B cell (primary cell): ENCODE results near the gene SMARCD3. TPM values are rescaled to one million over a fixed set of nuclear protein-coding genes. Genes with fewer than 3 reads are reported as not detected.

ENCODE experiments used
- ATAC-seq: fragments of 200-7000 bp; cut with Tn5 transposase; one replicate; pipeline ENCODE4 v1.10.0; 2021; ENCODE audit warnings: low read depth, mild to moderate bottlenecking, moderate number of reproducible peaks, moderate library complexity
- CTCF ChIA-PET: fragments of 350-600 bp; sonication (Branson Sonifier 250); formaldehyde crosslinking; loops from one replicate; lab custom pipeline; 2021; ENCODE audit warnings: antibody characterized with exemption, inconsistent platforms; lab: Charles Lee
- POLR2A ChIA-PET: fragments of 350-600 bp; sonication (Branson Sonifier 250); formaldehyde crosslinking; loops from one replicate; lab custom pipeline; 2021; ENCODE audit warnings: antibody characterized with exemption; lab: Charles Lee
- DNase-seq: peaks from one replicate; pipeline ENCODE4 v3.0.0; 2013
- H2AFZ ChIP-seq: 2 replicates; pipeline ENCODE4 v1.6.1; 2012; ENCODE audit warnings: mild to moderate bottlenecking, low read depth, low read length; ENCODE audit not compliant: insufficient read depth, poor library complexity, severe bottlenecking
- H3K27ac ChIP-seq, 2 donors: 1 replicate in 1 of 2; 2 replicates in 1 of 2; pipeline ENCODE4 v1.5.1; 2012 to 2013; ENCODE audit warnings: low read length in 2 of 2, mild to moderate bottlenecking in 2 of 2, moderate library complexity in 1 of 2
- H3K27me3 ChIP-seq, 4 experiments: fragments of 200-600 bp in 1 of 4; sonication (generic) in 1 of 4; replicated peaks in 1 of 4; 1 replicate in 2 of 4; 2 replicates in 2 of 4; pipeline versions ENCODE4 v1.6.1 to v1.7.0; 2013 to 2016; ENCODE audit warnings: low read length in 3 of 4, mild to moderate bottlenecking in 2 of 4, mixed read lengths in 1 of 4, moderate library complexity in 1 of 4; ENCODE audit not compliant: insufficient read depth in 4 of 4, control insufficient read depth in 3 of 4; ENCODE audit errors: control extremely low read depth in 1 of 4
- H3K36me3 ChIP-seq, 2 experiments: replicated peaks in 1 of 2; 1 replicate in 1 of 2; 2 replicates in 1 of 2; pipeline versions ENCODE4 v1.6.1 to v1.7.1; 2013; ENCODE audit warnings: low read length in 1 of 2; ENCODE audit not compliant: insufficient read depth in 2 of 2, control insufficient read depth in 1 of 2; ENCODE audit errors: control extremely low read depth in 1 of 2, extremely low read depth in 1 of 2
- H3K4me1 ChIP-seq, 2 donors: fragments of 200-600 bp in 1 of 2; sonication (generic) in 1 of 2; 1 replicate in 1 of 2; 2 replicates in 1 of 2; pipeline versions ENCODE4 v1.5.1 to v1.6.1; 2013 to 2017; ENCODE audit warnings: low read length in 2 of 2; ENCODE audit not compliant: control insufficient read depth in 2 of 2, insufficient read depth in 2 of 2
- H3K4me2 ChIP-seq: replicated peaks from 2 replicates; pipeline ENCODE3; 2012; ENCODE audit warnings: mild to moderate bottlenecking, low read depth, low read length; ENCODE audit not compliant: poor library complexity, severe bottlenecking
- H3K4me3 ChIP-seq, 5 experiments: fragments of 200-600 bp in 1 of 5; sonication (generic) in 1 of 5; 1 replicate in 3 of 5; 2 replicates in 2 of 5; pipeline versions ENCODE4 v1.5.1 to v1.7.0; 2011 to 2016; ENCODE audit warnings: low read length in 4 of 5, mild to moderate bottlenecking in 4 of 5, low read depth in 2 of 5, control low read depth in 1 of 5, moderate library complexity in 1 of 5; ENCODE audit not compliant: insufficient read depth in 1 of 5; ENCODE audit errors: control extremely low read depth in 1 of 5, extremely low read depth in 1 of 5
- H3K79me2 ChIP-seq: fragments of 200-600 bp; sonication (generic); one replicate; pipeline ENCODE4 v1.6.0; 2016; ENCODE audit warnings: low read length; ENCODE audit not compliant: control insufficient read depth, insufficient read depth
- H3K9ac ChIP-seq: fragments of 200-600 bp; sonication (generic); 2 replicates; pipeline ENCODE4 v1.6.1; 2017; ENCODE audit warnings: mild to moderate bottlenecking, low read length, moderate library complexity
- H3K9me3 ChIP-seq, 3 donors: one replicate each; pipeline versions ENCODE4 v1.6.1 to v1.7.1; 2013; ENCODE audit warnings: low read length in 2 of 3; ENCODE audit not compliant: control insufficient read depth in 2 of 3, insufficient read depth in 1 of 3; ENCODE audit errors: control extremely low read depth in 1 of 3
- H4K20me1 ChIP-seq: 2 replicates; pipeline ENCODE4 v1.6.0; 2012; ENCODE audit warnings: mild to moderate bottlenecking, low read length; ENCODE audit not compliant: insufficient read depth, control insufficient read depth, poor library complexity, severe bottlenecking
- H3K27ac Mint-ChIP-seq: one replicate; pipeline ENCODE4 v1.8.0; 2021; ENCODE audit warnings: mixed read lengths
- H3K27me3 Mint-ChIP-seq: one replicate; pipeline ENCODE4 v1.8.0; 2021; ENCODE audit warnings: mixed read lengths
- H3K4me1 Mint-ChIP-seq: one replicate; pipeline ENCODE4 v1.8.0; 2021; ENCODE audit warnings: mixed read lengths
- H3K4me3 Mint-ChIP-seq: one replicate; pipeline ENCODE4 v1.8.0; 2021; ENCODE audit warnings: mixed read lengths
- H3K9me3 Mint-ChIP-seq: one replicate; pipeline ENCODE4 v1.8.0; 2022; ENCODE audit warnings: mixed read lengths; ENCODE audit not compliant: insufficient read depth
- EZH2 ChIP-seq: IDR thresholded peaks from 2 replicates; pipeline ENCODE4 v1.6.1; 2012; ENCODE audit warnings: borderline replicate concordance, low read depth, mild to moderate bottlenecking, moderate library complexity, low read length; ENCODE audit not compliant: insufficient read depth, poor library complexity, severe bottlenecking
- WGBS: methylation state at CpG from one replicate; pipeline ENCODE4 v1.1.5; 2013; ENCODE audit warnings: missing lambda C conversion rate; ENCODE audit not compliant: insufficient coverage; 5-methylcytosine and 5-hydroxymethylcytosine counted together
- intact Hi-C: fragments of 100-400 bp; cut with micrococcal nuclease; formaldehyde crosslinking; loops from one replicate; pipeline ENCODE4 v1.10.0; 2022
- polyA plus RNA-seq: library from polyadenylated mRNA; depleted of rRNA; stranded (reverse); fragments of >200 nt; gene quantifications from 2 replicates; pipeline ENCODE4 v1.2.3, GENCODE V29; 2012
- total RNA-seq, 2 donors: library from RNA; stranded (reverse); fragments of 120-200 nt in 1 of 2; gene quantifications; 1 replicate in 1 of 2; 2 replicates in 1 of 2; pipeline versions ENCODE4 v1.2.3 to v1.2.4, GENCODE V29; 2013 to 2022
- TF ChIP-seq, protein P1 (sequence below): fragments of 200-600 bp; IDR thresholded peaks from one replicate; pipeline ENCODE4 v1.8.0; 2022; ENCODE audit warnings: antibody characterized with exemption, mild to moderate bottlenecking

SMARCD3 gene
- total and polyA plus RNA-seq, 2 donors (not counting 1 experiment from before 2014, with no cell fraction given) = 1.0 TPM; not detected in 1

GRCh38 chr7:151251689-151252560 lies 3.4 kb upstream of the SMARCD3 start:
- DNase-seq = peak; percentile 65
- no peaks in the 10 kb centered on the region for H3K36me3 ChIP-seq
- no peaks in the 10 kb centered on the region for H4K20me1 ChIP-seq
- H3K9me3 Mint-ChIP-seq = no peaks in the 10 kb centered on the region
- H3K9me3 ChIP-seq = peaks cover 0 to under 1% (median 0%) of the 10 kb centered on the region in 3 donors
- ChIA-PET POLR2A (interaction anchor here (0.6 to 0.9 kb wide), 3 partner anchors 19 to 123 kb away, joined by 3 read pairs; partner anchors contain the start of genes ABCF2 and CHPF2), CTCF (interaction anchor here (2.0 kb wide), 1 partner anchor 8 kb away, joined by 8 read pairs; no protein-coding TSS in a partner anchor)
- peak overlapping the region in 4 of 5 experiments; percentile 19 to 47 (median 41) for H3K4me3 ChIP-seq
- H2AFZ ChIP-seq = peak overlapping the region; percentile 70
- ATAC-seq = peak; percentile 26
- peaks cover 23 to 30% of the 10 kb centered on the region in 2 donors for H3K4me1 ChIP-seq
- peak overlapping the region; percentile 87 for H3K4me2 ChIP-seq
- TF ChIP-seq, protein P1, sequence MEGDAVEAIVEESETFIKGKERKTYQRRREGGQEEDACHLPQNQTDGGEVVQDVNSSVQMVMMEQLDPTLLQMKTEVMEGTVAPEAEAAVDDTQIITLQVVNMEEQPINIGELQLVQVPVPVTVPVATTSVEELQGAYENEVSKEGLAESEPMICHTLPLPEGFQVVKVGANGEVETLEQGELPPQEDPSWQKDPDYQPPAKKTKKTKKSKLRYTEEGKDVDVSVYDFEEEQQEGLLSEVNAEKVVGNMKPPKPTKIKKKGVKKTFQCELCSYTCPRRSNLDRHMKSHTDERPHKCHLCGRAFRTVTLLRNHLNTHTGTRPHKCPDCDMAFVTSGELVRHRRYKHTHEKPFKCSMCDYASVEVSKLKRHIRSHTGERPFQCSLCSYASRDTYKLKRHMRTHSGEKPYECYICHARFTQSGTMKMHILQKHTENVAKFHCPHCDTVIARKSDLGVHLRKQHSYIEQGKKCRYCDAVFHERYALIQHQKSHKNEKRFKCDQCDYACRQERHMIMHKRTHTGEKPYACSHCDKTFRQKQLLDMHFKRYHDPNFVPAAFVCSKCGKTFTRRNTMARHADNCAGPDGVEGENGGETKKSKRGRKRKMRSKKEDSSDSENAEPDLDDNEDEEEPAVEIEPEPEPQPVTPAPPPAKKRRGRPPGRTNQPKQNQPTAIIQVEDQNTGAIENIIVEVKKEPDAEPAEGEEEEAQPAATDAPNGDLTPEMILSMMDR = no peak
- no peak for TF ChIP-seq EZH2
- under 1% methylated on average over 59 of the region's 79 CpGs for WGBS
- peak overlapping the region; percentile 48 for H3K9ac ChIP-seq
- peak overlapping the region; percentile 86 for H3K4me3 Mint-ChIP-seq
- H3K27me3 Mint-ChIP-seq = peaks cover 57% of the 10 kb centered on the region
- intact Hi-C loops = no loop called here
- H3K79me2 ChIP-seq = no peaks in the 10 kb centered on the region
- H3K4me1 Mint-ChIP-seq = peaks cover 31% of the 10 kb centered on the region
- no peak overlapping the region for H3K27ac Mint-ChIP-seq
- H3K27me3 ChIP-seq = peaks cover 0 to 52% (median 20%) of the 10 kb centered on the region in 4 experiments
- no peak overlapping the region for H3K27ac ChIP-seq
